OCI-LY7 (cell line): ENCODE measurements around the gene GJB6. TPM values are rescaled to one million over a fixed set of nuclear protein-coding genes. Genes with fewer than 3 reads are reported as not detected.

Experiments used
- BruUV-seq: library from RNA; stranded (reverse); fragments of 400-500 nt; replicated peaks from 2 replicates; lab custom pipeline; 2021; lab: Mats Ljungman, UMichigan
- CTCF ChIA-PET: fragments of 300-600 bp; sonication (Branson Sonifier 250); formaldehyde crosslinking; loops from one replicate; lab custom pipeline; 2022; ENCODE audit warnings: antibody characterized with exemption; ENCODE audit not compliant: unreplicated experiment; lab: Charles Lee
- POLR2A ChIA-PET: fragments of 300-600 bp; sonication (Branson Sonifier 250); formaldehyde crosslinking; loops from one replicate; lab custom pipeline; 2022; ENCODE audit warnings: antibody characterized with exemption; lab: Charles Lee
- DNase-seq: peaks from one replicate; pipeline ENCODE4 v3.0.0-alpha.2; 2015; ENCODE audit warnings: low spot score
- H2AFZ ChIP-seq: fragments of 200-600 bp; sonication (generic), shearing (Covaris generic); 2 replicates; pipeline ENCODE4 v1.6.1; 2014; ENCODE audit warnings: mild to moderate bottlenecking, antibody characterized with exemption, low read length, moderate library complexity
- H3K27ac ChIP-seq: fragments of 200-600 bp; sonication (generic); 2 replicates; pipeline ENCODE4 v1.5.1; 2014; ENCODE audit warnings: mixed run types, low read depth, mild to moderate bottlenecking, moderate library complexity, low read length, inconsistent platforms; ENCODE audit not compliant: poor library complexity, severe bottlenecking
- H3K36me3 ChIP-seq: fragments of 200-600 bp; sonication (generic); 2 replicates; pipeline ENCODE4 v1.6.1; 2014; ENCODE audit warnings: mild to moderate bottlenecking, antibody characterized with exemption, low read length, moderate library complexity, mixed read lengths; ENCODE audit not compliant: insufficient read depth
- H3K4me1 ChIP-seq: fragments of 200-600 bp; sonication (generic); 2 replicates; pipeline ENCODE4 v1.5.1; 2014; ENCODE audit warnings: mild to moderate bottlenecking, low read length; ENCODE audit not compliant: insufficient read depth, poor library complexity, severe bottlenecking
- H3K4me2 ChIP-seq: fragments of 200-600 bp; sonication (generic); 2 replicates; pipeline ENCODE4 v1.6.1; 2014; ENCODE audit warnings: mild to moderate bottlenecking, low read length
- H3K4me3 ChIP-seq: fragments of 200-600 bp; sonication (generic); 2 replicates; pipeline ENCODE4 v1.5.1; 2014; ENCODE audit warnings: mild to moderate bottlenecking, low read depth, low read length; ENCODE audit not compliant: poor library complexity, severe bottlenecking
- H3K79me2 ChIP-seq: fragments of 200-600 bp; sonication (generic); 2 replicates; pipeline ENCODE4 v1.6.1; 2016; ENCODE audit warnings: low read depth, mild to moderate bottlenecking, low read length, moderate library complexity, mixed read lengths; ENCODE audit not compliant: insufficient read depth
- H3K9me2 ChIP-seq: fragments of 200-600 bp; sonication (generic); 2 replicates; pipeline ENCODE4 v1.6.1; 2016; ENCODE audit warnings: mild to moderate bottlenecking, low read length, mixed read lengths; ENCODE audit not compliant: insufficient read depth
- H3K9me3 ChIP-seq: fragments of 200-600 bp; sonication (generic); 2 replicates; pipeline ENCODE4 v1.6.1; 2014; ENCODE audit warnings: mild to moderate bottlenecking, mixed run types, low read length, mixed read lengths
- H4K20me1 ChIP-seq: fragments of 200-600 bp; sonication (generic); 2 replicates; pipeline ENCODE4 v1.6.1; 2014; ENCODE audit warnings: mild to moderate bottlenecking, antibody characterized with exemption, low read length, moderate library complexity, mixed read lengths; ENCODE audit not compliant: insufficient read depth
- EZH2phosphoT487 ChIP-seq: fragments of 200-600 bp; sonication (generic); IDR thresholded peaks from 2 replicates; pipeline ENCODE4 v1.6.1; 2018; ENCODE audit warnings: low read depth, borderline replicate concordance, mild to moderate bottlenecking, mixed run types, antibody characterized with exemption, low read length, moderate library complexity, mixed read lengths
- intact Hi-C: fragments of 100-400 bp; cut with micrococcal nuclease; formaldehyde crosslinking; loops from one replicate; pipeline ENCODE4 v1.10.0; 2022; ENCODE audit not compliant: unreplicated experiment
- total RNA-seq, 2 experiments: library from RNA; depleted of rRNA in 1 of 2; stranded (reverse); fragments of >200 nt in 1 of 2; shearing (Covaris generic) in 1 of 2; gene quantifications; 2 replicates each; pipeline ENCODE4 v1.2.3, GENCODE V29; 2014 to 2022
- TF ChIP-seq, protein P1 (sequence below): fragments of 200-600 bp; sonication (generic); conservative IDR thresholded peaks from 2 replicates; pipeline ENCODE4 v1.5.1; 2014; ENCODE audit warnings: mild to moderate bottlenecking, antibody characterized with exemption, low read length, moderate library complexity, mixed read lengths

The GJB6 gene
- total RNA-seq, 2 experiments from 2014 or later: not detected

DNA sequence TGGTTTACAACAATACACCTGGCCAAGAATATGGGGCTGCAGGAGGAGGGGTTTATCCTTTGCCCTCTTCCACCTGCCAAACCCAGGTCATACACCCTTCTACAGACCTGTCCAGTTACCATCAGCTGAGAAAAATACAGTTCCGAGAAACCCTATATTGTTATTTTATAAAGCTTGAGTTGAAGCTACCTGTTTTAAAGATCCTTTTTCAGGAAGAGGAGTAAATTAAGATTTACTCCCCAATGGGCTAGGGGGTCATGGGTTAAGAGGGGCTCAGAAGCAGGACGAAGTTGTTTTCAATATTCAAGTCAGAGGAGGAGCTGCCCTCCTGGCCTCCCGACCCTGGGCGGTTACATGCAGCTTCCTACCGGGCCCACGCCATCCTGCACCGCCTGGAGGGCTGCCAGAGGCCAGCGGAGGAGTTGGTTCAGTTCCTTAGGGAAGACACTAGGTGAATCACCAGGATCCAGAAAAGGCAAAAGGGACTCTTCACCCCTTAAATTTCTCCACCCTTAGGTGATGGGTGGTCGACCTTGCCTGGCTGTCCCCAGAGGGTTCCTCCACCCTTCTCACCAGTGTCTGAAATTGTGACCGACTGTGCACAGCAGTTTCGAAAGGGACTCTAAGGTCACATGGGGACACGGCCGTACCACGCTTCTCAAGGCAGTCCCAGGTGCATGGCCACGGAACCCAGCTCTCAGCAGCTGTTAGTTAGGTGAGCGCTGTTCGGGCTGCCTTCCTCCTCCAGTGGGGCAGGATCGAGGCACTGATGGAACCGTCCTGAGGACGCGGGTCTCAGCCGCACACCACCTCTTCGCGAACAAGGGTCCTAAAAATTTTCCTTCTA, 40.6 kb downstream of the GJB6 start:
- no peak overlapping the region for H2AFZ ChIP-seq
- no peaks in the 10 kb centered on the region for H3K9me2 ChIP-seq
- no peak overlapping the region for H3K4me3 ChIP-seq
- POLR2A ChIA-PET: no interaction called here
- no peaks in the 10 kb centered on the region for H3K4me1 ChIP-seq
- H3K4me2 ChIP-seq: no peak overlapping the region
- no peak overlapping the region for H3K27ac ChIP-seq
- no peaks in the 10 kb centered on the region for H3K79me2 ChIP-seq
- no peak for DNase-seq
- TF ChIP-seq EZH2phosphoT487: no peak
- TF ChIP-seq, protein P1, sequence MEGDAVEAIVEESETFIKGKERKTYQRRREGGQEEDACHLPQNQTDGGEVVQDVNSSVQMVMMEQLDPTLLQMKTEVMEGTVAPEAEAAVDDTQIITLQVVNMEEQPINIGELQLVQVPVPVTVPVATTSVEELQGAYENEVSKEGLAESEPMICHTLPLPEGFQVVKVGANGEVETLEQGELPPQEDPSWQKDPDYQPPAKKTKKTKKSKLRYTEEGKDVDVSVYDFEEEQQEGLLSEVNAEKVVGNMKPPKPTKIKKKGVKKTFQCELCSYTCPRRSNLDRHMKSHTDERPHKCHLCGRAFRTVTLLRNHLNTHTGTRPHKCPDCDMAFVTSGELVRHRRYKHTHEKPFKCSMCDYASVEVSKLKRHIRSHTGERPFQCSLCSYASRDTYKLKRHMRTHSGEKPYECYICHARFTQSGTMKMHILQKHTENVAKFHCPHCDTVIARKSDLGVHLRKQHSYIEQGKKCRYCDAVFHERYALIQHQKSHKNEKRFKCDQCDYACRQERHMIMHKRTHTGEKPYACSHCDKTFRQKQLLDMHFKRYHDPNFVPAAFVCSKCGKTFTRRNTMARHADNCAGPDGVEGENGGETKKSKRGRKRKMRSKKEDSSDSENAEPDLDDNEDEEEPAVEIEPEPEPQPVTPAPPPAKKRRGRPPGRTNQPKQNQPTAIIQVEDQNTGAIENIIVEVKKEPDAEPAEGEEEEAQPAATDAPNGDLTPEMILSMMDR: no peak
- no peaks in the 10 kb centered on the region for H3K36me3 ChIP-seq
- no peaks in the 10 kb centered on the region for H4K20me1 ChIP-seq
- CTCF ChIA-PET: no interaction called here
- intact Hi-C loops: loop anchor here (10.0 kb wide), 1 partner anchor 733 kb away; no protein-coding TSS in a partner anchor
- no TSS peak for BruUV-seq
- H3K9me3 ChIP-seq: no peaks in the 10 kb centered on the region

DNA sequence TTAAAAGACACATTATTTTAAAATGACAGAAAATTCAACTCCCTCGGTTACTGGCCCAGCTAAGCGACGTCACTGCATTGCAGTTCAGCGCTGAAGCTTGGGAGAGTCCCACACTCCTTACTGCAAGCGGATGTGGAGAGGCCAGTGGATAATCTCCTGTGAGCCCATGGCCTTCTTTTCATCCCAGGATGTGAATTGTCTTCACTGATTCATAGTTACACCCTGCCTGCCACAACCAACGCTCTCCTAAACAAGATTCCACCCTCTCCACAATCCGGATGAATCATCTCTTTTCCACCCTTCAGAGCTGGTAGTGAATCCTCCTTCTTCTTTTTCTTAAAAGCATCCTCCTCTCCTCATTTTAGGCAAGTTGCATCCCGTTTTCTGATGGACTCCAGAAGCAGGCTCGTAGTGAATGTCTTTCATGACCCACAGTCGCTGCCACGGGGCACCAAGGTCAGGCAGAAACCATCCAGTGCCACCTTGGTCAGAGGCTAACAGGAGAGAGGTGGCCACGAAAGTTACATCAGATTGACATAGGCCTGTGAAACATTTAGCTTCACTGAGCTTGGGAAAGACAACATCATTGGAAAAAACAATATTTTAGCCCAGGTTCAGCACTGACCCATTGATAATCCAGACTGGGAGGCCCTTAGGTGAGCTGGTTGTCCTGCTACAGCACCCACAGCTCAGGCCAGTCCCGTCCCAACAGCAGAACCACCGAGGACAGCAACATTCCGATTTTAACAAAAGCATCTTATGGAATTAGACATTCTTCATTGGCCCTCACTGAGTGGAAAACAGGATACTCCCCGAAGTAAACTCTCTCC, 41.4 kb downstream of the GJB6 start:
- Histone ChIP-seq H3K79me2 (no peaks in the 10 kb centered on the region), H3K4me1 (no peaks in the 10 kb centered on the region), H3K9me2 (no peaks in the 10 kb centered on the region), H3K4me2 (no peak overlapping the region), H4K20me1 (no peaks in the 10 kb centered on the region), H3K36me3 (no peaks in the 10 kb centered on the region), H3K9me3 (no peaks in the 10 kb centered on the region), H2AFZ (no peak overlapping the region), H3K4me3 (no peak overlapping the region), H3K27ac (no peak overlapping the region)
- CTCF ChIA-PET: no interaction called here
- intact Hi-C loops: loop anchor here (10.0 kb wide), 1 partner anchor 734 kb away; no protein-coding TSS in a partner anchor
- POLR2A ChIA-PET: no interaction called here
- TF ChIP-seq EZH2phosphoT487: no peak
- TF ChIP-seq, protein P1: no peak
- no TSS peak for BruUV-seq
- no peak for DNase-seq
